ENCODE data around the gene C1orf232.

C1orf232 gene

GRCh38 chr1:26122988-26123973, 45.5 kb downstream of the C1orf232 start:
- DNase-seq: no peak

DNA sequence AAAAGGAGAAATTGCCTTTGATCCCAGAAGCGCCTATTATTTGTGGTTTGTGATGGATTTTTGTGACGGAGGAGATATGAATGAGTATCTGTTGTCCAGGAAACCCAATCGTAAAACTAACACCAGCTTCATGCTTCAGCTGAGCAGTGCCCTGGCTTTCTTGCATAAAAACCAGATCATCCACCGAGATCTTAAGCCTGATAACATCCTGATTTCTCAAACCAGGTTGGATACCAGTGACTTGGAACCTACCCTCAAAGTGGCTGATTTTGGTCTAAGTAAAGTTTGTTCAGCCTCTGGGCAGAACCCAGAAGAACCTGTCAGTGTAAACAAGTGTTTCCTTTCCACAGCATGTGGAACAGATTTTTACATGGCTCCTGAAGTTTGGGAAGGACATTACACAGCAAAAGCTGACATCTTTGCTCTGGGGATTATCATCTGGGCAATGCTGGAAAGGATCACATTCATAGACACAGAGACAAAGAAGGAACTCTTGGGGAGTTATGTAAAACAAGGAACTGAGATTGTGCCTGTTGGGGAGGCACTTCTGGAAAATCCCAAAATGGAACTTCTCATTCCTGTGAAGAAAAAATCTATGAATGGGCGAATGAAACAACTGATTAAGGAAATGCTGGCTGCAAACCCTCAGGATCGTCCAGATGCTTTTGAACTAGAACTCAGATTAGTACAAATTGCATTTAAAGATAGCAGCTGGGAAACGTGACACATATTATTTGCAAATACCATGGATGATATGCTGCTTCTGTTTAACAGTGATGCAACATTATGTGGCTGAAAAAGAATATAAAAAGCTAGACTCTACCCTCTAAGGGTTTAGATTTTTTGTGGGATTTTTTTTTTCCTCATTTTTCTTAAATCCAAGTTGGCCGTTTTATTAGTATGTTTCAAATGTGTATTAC, 46.6 kb downstream of the C1orf232 start:
- DNase-seq: no peak

DNA sequence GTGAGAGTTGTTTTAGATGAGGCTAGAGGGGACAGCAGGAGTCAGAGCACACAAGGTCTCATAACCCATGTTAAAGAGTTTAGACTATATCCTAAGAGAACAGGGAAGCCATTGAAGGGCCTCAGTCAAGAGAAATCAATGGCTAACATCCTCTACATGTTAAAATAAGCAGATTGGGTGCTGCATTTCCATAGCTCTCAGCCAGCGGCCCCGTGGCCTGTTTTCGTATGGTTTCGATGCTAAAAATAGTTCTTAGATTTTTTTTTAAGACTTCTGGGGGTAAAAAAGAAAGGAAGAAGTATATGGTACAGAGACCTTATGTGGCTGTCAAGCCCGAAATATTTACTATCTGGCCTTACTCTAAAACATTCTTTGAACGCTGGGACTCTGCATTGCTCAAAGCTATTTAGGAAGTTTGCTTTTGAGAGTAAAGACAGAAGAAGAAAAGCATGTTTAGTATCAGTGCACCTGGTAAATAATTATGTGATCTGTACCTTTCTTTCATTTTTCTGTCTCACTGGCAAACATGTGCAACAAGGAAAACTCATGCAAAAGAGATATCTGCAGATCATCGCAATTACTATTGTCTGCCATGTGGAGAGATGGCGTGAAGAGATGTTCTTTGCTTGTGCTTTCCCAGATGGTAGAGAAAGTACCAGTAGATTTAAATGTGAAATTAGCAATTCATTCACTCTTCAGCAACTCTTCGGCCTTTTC, 48.7 kb downstream of the C1orf232 start:
- no peak for DNase-seq

DNA sequence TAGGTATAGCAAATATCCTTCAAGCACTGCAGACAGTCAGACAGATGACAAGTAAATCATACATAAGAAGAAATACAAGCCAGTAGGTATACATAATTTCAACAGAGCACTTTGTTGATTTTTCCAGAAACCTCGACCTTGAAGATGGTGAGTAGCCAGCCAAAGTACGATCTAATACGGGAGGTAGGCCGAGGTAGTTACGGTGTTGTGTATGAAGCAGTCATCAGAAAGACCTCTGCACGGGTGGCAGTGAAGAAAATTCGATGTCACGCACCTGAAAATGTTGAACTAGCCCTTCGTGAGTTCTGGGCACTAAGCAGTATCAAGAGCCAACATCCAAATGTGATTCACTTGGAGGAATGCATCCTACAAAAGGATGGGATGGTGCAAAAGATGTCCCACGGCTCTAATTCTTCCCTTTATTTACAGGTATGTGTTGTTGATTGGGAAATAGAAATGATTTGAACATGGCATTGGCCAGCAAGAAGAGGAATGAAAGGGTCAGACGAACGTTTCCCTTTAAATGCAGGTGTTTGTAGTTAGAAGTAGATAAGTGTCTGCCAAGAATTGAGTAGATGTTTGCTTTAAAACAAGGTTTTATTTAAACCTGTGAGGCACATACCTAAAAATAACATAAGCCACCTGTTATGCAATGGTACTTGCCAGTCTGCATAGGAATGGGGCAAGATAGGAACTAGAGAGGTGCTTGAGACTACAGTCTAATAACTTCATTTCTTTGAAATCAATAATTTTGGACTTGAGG, 54.4 kb downstream of the C1orf232 start:
- no peak for DNase-seq

Data from activated gamma-delta T cell (primary cell).